Endothelial cell (in vitro differentiated cells): ENCODE data around the gene CAMK1D. TPM values are rescaled to one million over a fixed set of nuclear protein-coding genes. Genes with fewer than 3 reads are reported as not detected.
"Not testable (repeated sequence)": the region's sequence is repeated elsewhere in the genome, so short reads cannot be mapped to it uniquely, and the experiment has no call there.

Source experiments
- DNase-seq: peaks from one replicate; pipeline ENCODE4 v3.0.0; 2021; ENCODE audit warnings: low spot score
- H3K27ac Mint-ChIP-seq: one replicate; pipeline ENCODE4 v1.8.0; 2021; ENCODE audit warnings: mixed read lengths, inconsistent platforms; ENCODE audit not compliant: unreplicated experiment
- H3K27me3 Mint-ChIP-seq: one replicate; pipeline ENCODE4 v1.8.0; 2021; ENCODE audit warnings: mild to moderate bottlenecking, moderate library complexity, mixed read lengths, inconsistent platforms; ENCODE audit not compliant: unreplicated experiment
- H3K36me3 Mint-ChIP-seq: one replicate; pipeline ENCODE4 v1.8.0; 2021; ENCODE audit warnings: mild to moderate bottlenecking, low read depth, mixed read lengths, inconsistent platforms; ENCODE audit not compliant: unreplicated experiment
- H3K4me1 Mint-ChIP-seq: one replicate; pipeline ENCODE4 v1.8.0; 2021; ENCODE audit warnings: mild to moderate bottlenecking, mixed read lengths, inconsistent platforms; ENCODE audit not compliant: unreplicated experiment
- H3K4me3 Mint-ChIP-seq: one replicate; pipeline ENCODE4 v1.8.0; 2021; ENCODE audit warnings: mild to moderate bottlenecking, mixed read lengths, inconsistent platforms; ENCODE audit not compliant: unreplicated experiment
- H3K9me3 Mint-ChIP-seq: one replicate; pipeline ENCODE4 v1.8.0; 2021; ENCODE audit warnings: mixed read lengths, inconsistent platforms; ENCODE audit not compliant: unreplicated experiment
- total RNA-seq: library from RNA; stranded (reverse); fragmentation: NEBNext Ultra II Directional; extraction: Animal tissue kit (Norgen Biotek cat#: 25700); gene quantifications from one replicate; pipeline ENCODE4 v1.2.1, GENCODE V29; 2021; ENCODE audit not compliant: unreplicated experiment
- TF ChIP-seq, protein P1 (sequence below): fragments of 200-600 bp; sonication (generic); IDR thresholded peaks from one replicate; pipeline ENCODE4 v1.5.0; 2021; ENCODE audit warnings: antibody characterized with exemption; ENCODE audit not compliant: unreplicated experiment

CAMK1D gene
- total RNA-seq, 1 donor from 2014 or later, result 4.1 TPM

DNA sequence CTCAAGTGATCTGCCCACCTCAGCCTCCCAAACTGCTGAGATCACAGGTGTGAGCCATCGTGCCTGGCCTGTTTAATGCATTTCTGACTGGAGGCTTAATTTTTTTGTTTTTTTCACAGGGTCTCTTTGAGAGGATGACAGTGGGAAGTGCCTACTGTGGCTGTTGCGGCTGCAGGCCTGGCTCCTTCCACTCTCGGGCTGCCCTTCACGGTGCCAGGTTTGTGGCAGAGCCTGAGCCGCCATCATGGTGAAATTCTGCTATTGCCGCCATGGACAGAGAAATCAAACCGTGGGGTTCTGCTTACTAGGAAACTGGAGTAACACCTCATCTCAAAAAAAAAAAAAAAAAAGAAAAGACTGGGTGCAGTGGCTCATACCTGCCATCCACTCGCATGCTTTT, 142.7 kb downstream of the CAMK1D start:
- DNase-seq, result no peak
- Mint-ChIP-seq H3K27ac (no peak overlapping the region), H3K9me3 (no peaks in the 10 kb centered on the region), H3K4me1 (no peaks in the 10 kb centered on the region), H3K27me3 (no peaks in the 10 kb centered on the region), H3K36me3 (no peaks in the 10 kb centered on the region), H3K4me3 (no peak overlapping the region)
- TF ChIP-seq, protein P1, sequence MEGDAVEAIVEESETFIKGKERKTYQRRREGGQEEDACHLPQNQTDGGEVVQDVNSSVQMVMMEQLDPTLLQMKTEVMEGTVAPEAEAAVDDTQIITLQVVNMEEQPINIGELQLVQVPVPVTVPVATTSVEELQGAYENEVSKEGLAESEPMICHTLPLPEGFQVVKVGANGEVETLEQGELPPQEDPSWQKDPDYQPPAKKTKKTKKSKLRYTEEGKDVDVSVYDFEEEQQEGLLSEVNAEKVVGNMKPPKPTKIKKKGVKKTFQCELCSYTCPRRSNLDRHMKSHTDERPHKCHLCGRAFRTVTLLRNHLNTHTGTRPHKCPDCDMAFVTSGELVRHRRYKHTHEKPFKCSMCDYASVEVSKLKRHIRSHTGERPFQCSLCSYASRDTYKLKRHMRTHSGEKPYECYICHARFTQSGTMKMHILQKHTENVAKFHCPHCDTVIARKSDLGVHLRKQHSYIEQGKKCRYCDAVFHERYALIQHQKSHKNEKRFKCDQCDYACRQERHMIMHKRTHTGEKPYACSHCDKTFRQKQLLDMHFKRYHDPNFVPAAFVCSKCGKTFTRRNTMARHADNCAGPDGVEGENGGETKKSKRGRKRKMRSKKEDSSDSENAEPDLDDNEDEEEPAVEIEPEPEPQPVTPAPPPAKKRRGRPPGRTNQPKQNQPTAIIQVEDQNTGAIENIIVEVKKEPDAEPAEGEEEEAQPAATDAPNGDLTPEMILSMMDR, result no peak

DNA sequence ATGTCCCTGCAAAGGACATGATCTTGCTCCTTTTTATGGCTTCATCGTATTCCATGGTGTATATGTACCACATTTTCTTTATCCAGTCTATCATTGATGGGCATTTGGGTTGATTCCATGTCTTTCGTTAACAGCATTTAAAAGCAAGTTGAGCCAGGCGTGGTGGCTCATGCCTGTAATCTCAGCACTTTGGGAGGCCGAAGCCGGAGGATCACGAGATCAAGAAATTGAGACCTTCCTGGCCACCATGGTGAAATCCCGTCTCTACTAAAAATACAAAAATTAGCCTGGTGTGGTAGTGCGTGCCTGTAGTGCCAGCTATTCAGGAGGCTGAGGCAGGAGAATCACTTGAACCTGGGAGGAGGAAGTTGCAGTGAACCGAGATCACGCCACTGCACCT, 147.7 kb downstream of the CAMK1D start:
- not testable (repeated sequence) for DNase-seq, H3K9me3 Mint-ChIP-seq, H3K27me3 Mint-ChIP-seq, H3K4me3 Mint-ChIP-seq, H3K36me3 Mint-ChIP-seq, H3K27ac Mint-ChIP-seq
- peaks cover 11% of the 10 kb centered on the region for H3K4me1 Mint-ChIP-seq

DNA sequence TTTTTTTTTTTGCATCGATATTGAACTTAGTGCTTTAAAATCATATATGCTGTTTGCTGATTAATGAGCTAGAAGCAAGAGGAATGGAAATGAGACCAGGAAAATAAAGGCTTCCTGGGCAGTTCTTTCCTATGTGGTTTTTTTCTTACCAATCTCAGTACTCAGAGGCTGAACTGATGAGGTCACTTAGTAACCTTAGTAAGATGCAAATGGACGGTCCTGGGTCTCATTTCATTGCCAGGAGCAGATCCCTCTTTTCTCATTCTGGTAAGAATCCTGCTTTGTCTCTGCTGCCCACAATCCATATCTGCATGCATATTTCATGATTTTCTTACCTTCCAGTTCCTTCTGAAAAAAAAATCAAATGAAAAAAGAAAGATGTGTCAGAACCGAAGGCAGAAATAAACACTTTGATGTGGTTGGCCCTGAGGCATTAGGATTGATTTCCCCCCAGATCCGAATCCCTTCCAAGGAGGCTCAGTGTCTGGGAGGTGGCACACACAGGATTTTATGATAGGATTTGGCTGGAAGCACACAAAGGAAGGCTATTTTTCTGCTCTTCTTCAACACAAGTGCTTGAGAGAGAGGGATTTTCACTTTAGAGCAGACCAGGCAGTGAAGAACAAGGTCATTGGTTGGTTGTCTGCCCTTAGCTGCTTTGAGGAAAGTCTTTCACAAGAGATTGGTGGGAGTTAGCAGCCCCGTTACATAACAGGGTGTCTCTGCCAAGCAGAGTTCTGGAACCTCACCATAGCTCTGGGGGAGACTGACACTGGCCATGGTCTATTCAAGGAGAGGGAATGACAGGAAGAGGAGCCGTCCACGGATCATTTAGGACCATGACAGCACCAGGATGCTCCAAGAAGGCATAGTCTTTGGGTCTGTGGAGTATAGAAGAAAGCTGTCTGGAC, 150.0 kb downstream of the CAMK1D start:
- Mint-ChIP-seq H3K27ac (no peak overlapping the region), H3K9me3 (no peaks in the 10 kb centered on the region), H3K4me1 (peaks cover 11% of the 10 kb centered on the region), H3K27me3 (no peaks in the 10 kb centered on the region), H3K36me3 (peaks cover 4% of the 10 kb centered on the region), H3K4me3 (no peak overlapping the region)
- DNase-seq, result no peak
- TF ChIP-seq, protein P1, result no peak

DNA sequence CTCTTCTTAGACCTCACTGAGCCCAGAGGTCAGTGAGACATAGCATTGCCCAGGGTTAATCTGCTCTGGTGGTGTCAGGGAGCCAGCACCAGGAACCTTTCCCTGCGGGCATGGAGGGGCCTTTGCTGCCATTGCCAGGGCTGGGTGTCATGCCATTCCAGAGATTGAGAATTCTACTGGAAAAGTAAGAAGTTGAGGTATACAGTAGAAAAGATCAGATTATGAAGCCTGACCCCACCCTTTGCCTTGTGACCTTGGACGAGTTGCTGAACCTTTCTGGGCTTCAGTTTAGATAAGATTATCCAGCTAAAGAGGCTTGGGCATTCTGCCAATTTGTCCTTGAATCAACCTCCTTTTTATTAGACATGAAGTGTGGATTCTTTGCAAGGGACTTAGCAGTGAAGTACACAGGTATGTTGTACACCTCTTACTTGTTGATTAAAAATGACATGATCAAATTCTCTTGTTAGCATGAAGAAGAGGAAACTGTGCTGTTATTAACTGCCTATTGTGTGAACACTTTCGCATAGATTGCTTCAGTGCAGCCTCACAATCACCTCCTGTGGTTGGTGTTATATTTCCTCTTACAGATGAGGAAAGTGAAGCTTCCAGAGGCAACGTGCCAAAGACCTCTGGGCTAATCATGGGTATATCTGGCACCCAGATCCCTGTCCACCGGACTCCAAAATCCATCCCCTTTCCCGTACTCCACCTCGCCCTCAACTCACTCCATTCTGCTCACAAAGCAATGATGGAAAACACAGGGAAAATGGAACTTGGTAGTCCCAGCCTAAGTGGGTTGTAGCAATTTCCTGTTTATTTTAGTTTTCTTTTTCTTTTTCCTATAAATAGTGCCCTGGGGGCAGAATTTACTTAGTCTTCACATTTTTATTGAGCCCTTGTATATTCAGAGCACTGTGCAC, 151.3 kb downstream of the CAMK1D start:
- no peak overlapping the region for H3K27ac Mint-ChIP-seq
- peaks cover 4% of the 10 kb centered on the region for H3K36me3 Mint-ChIP-seq
- TF ChIP-seq, protein P1, result no peak
- no peaks in the 10 kb centered on the region for H3K9me3 Mint-ChIP-seq
- no peaks in the 10 kb centered on the region for H3K27me3 Mint-ChIP-seq
- H3K4me3 Mint-ChIP-seq, result no peak overlapping the region
- H3K4me1 Mint-ChIP-seq, result peaks cover 11% of the 10 kb centered on the region
- no peak for DNase-seq

DNA sequence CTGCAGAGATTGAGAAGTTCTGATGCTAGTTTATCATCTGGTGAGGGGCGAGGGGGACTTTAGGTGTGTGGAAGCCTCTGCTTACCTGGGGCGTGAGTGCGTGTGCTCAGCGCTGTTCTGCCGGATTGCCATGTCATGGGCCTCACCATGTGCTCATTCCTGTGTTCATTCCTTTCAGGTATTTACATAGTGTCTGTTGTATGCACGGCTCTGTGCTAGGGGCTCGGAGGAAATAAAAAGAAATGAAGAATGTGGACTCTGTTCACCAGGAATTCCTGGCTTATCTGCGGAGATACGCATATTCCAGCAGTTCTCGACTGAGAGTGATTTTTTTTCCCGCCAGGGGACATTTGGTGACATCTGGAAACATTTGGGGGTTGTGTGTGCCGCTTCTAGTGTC, 152.0 kb downstream of the CAMK1D start:
- Mint-ChIP-seq H3K4me3 (no peak overlapping the region), H3K9me3 (no peaks in the 10 kb centered on the region), H3K27me3 (no peaks in the 10 kb centered on the region), H3K4me1 (peaks cover 11% of the 10 kb centered on the region), H3K27ac (no peak overlapping the region), H3K36me3 (peaks cover 4% of the 10 kb centered on the region)
- no peak for DNase-seq
- TF ChIP-seq, protein P1, result no peak
